22Rv1 (cell line): Measurements from ENCODE around the gene PEX11G.
"Not testable (repeated sequence)": the region's sequence is repeated elsewhere in the genome, so short reads cannot be mapped to it uniquely, and the experiment has no call there.

Experiments used
- H3K27ac ChIP-seq: fragments of 450-650 bp; 2 replicates; pipeline ENCODE4 v1.5.1; 2017
- ZFX ChIP-seq: fragments of 450-650 bp; IDR thresholded peaks from 2 replicates; pipeline ENCODE4 v1.6.1; 2017; ENCODE audit warnings: antibody characterized with exemption, borderline replicate concordance
- TF ChIP-seq, protein P1 (sequence below): fragments of 450-650 bp; IDR thresholded peaks from 2 replicates; pipeline ENCODE4 v1.5.1; 2017; ENCODE audit warnings: mild to moderate bottlenecking

Gene PEX11G

DNA sequence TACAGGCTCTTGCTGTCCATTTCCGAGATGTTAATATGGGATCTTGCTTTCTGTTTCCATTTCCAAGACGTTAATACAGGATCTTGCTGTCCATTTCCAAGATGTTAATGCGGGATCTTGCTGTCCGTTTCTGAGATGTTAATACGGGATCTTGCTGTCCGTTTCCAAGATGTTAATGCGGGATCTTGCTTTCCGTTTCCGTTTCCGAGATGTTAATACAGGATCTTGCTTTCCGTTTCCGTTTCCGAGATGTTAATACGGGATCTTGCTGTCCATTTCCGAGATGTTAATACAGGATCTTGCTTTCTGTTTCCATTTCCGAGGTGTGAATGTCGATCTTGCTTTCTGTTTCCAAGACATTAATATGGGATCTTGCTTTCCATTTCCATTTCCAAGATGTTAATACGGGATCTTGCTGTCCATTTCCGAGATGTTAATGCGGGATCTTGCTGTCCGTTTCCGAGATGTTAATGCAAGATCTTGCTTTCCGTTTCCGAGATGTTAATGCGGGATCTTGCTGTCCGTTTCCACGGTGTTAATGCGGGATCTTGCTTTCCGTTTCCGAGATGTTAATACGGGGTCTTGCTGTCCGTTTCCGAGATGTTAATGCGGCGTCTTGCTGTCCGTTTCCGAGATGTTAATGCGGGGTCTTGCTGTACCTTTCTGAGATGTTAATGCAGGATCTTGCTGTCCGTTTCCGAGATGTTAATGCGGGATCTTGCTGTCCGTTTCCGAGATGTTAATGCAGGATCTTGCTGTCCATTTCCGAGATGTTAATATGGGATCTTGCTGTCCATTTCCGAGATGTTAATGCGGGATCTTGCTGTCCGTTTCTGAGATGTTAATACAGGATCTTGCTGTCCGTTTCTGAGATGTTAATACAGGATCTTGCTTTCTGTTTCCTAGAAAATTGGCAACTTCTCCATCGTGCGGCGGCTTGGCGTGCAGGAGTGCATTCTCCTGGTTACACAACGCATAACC lies 38.3 kb downstream of the PEX11G start:
- no peak overlapping the region for H3K27ac ChIP-seq
- TF ChIP-seq ZFX = no peak
- TF ChIP-seq, protein P1, sequence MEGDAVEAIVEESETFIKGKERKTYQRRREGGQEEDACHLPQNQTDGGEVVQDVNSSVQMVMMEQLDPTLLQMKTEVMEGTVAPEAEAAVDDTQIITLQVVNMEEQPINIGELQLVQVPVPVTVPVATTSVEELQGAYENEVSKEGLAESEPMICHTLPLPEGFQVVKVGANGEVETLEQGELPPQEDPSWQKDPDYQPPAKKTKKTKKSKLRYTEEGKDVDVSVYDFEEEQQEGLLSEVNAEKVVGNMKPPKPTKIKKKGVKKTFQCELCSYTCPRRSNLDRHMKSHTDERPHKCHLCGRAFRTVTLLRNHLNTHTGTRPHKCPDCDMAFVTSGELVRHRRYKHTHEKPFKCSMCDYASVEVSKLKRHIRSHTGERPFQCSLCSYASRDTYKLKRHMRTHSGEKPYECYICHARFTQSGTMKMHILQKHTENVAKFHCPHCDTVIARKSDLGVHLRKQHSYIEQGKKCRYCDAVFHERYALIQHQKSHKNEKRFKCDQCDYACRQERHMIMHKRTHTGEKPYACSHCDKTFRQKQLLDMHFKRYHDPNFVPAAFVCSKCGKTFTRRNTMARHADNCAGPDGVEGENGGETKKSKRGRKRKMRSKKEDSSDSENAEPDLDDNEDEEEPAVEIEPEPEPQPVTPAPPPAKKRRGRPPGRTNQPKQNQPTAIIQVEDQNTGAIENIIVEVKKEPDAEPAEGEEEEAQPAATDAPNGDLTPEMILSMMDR = no peak

DNA sequence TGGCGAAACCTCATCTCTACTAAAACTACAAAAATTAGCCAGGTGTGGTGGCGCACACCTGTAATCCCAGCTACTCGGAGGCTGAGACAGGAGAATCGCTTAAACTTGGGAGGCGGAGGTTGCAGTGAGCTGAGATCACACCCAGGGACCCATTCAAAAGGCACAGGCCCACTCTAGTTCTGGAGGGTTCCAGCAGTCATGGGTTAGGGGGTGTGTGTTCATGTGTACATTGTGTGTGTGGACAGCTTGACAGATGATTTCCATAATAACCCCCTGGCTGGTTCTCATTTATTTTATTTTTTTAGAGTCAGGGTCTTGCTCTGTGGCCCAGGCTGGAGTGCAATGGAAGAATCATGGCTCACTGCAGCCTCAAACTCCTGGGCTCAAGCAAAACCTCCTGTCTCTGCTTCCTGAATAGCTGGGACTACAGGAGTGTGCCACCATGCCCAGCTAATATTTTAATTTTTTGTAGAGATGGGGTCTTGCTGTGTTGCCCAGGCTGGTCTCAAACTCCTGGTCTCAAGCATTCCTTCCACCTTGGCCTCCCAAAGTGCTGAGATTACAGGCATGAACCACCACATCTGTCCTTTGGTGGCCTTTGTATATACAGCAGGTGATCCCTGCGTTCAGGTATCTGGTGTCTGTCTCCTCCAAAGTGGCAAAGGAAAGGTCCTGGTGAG lies 39.3 kb downstream of the PEX11G start:
- not testable (repeated sequence) for H3K27ac ChIP-seq

DNA sequence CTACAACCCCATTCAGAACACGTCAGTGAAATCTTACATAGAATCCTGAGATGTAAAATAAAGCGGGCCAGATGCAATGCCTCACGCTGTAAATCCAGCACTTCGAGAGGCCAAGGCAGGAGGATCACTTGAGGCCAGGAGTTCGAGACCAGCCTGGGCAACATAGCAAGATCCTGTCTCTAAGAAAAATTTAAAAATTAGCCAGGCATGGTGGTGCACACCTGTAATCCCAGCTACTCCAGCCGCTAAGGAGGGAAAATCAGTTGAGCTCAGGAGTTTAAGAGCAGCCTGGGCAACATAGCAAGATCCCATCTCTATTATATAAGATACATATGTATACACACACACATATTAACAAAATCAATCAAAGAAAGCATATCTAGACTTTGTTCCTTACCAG lies 41.2 kb downstream of the PEX11G start:
- H3K27ac ChIP-seq = no peak overlapping the region
- TF ChIP-seq, protein P1 = no peak
- no peak for TF ChIP-seq ZFX

DNA sequence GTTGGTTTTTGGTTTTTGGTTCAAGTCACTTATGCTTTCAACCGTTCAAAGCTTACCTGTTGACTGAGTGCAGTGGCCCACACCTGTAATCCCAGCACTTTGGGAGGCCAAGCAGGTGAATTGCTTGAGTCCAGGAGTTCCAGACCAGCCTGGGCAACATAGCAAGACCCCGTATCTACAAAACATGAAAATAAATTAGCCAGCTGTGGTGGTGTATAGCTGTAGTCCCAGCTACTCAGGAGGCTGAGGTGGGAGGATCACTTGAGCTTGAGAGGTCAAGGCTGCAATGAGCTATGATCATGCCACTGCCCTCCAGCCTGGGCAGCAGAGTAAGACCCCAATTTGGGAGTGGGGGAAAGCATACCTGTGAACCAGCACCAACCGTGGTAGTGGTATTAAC lies 43.7 kb downstream of the PEX11G start:
- no peak for TF ChIP-seq ZFX
- TF ChIP-seq, protein P1 = no peak
- H3K27ac ChIP-seq = no peak overlapping the region

DNA sequence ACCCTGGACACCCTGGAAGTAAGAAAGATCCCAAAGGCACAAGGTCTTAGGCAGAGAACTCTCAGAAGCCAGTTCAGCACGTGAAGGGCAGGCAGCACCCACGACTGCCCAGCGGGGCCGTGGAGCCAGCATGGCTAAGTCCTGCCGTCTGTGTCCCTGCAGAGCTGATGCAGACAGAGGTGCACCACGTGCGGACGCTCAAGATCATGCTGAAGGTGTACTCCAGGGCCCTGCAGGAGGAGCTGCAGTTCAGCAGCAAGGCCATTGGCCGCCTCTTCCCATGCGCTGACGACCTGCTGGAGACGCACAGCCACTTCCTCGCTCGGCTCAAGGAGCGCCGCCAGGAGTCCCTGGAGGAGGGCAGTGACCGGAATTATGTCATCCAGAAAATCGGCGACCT lies 44.8 kb downstream of the PEX11G start:
- no peak overlapping the region for H3K27ac ChIP-seq
- TF ChIP-seq, protein P1 = no peak
- TF ChIP-seq ZFX = no peak

DNA sequence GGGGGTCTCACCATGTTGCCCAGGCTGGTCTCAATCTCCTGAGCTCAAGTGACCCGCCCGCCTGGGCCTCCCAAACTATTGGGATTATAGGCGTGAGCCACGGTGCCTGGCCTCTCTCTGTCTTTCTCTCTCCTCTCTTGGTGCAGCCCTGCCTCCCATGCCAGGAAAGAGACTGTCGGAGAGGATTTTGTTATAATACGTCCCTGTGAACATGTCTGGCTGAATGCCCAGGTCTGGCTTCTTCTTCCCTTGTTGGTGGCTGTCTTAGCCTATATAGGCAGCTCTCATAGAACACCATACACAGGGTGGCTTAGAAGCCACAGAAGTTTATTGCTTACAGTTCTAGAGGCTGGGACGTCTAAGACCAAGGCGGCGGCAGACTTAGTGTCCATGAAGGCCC lies 46.4 kb downstream of the PEX11G start:
- no peak overlapping the region for H3K27ac ChIP-seq
- TF ChIP-seq ZFX = no peak
- TF ChIP-seq, protein P1 = no peak

DNA sequence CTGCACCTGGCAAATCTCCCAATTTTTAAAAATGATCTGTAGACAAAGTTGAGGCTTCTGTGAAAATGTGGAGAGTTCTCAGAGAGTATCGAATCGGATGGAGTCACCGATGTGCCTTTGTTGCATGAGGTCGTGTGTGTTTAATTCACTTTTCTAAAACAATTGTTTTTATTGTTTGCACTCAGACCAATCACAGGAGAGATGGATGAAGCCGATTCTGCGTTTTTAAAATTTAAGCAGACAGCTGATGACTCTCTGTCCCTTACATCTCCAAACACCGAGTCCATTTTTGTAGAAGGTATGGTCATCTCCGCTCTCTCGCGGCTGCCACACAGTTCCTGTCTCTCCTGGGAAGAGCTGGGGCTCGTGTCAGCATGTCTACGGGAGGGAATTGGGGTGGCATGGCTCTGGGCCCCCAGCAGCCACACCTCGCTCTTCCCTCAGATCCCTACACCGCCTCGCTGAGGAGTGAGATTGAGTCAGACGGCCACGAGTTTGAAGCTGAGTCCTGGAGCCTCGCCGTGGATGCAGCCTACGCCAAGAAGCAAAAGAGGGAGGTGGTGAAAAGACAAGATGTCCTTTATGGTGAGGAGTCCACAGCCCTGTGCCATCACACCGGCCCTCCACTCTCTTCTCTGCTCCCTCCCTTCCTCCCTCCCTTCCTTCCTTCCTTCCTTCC lies 47.2 kb downstream of the PEX11G start:
- TF ChIP-seq, protein P1 = no peak
- TF ChIP-seq ZFX = no peak
- H3K27ac ChIP-seq = no peak overlapping the region
